Tibial nerve (tissue), 3 donors: Measurements from ENCODE around the gene ANKRD30A.

Experiments used
- CTCF ChIP-seq, 5 experiments: fragments of 200-600 bp in 3 of 5; fragments of 450-650 bp in 2 of 5; sonication (generic) in 3 of 5; IDR thresholded peaks; one replicate each; pipeline ENCODE4 v1.5.1; 2016 to 2019; ENCODE audit warnings: antibody characterized with exemption in 5 of 5, mild to moderate bottlenecking in 3 of 5, moderate library complexity in 2 of 5
- POLR2A ChIP-seq, 2 donors: fragments of 450-650 bp; IDR thresholded peaks; one replicate each; pipeline ENCODE4 v1.6.1; 2017; ENCODE audit warnings: antibody characterized with exemption in 2 of 2, mild to moderate bottlenecking in 2 of 2, moderate library complexity in 2 of 2

DNA sequence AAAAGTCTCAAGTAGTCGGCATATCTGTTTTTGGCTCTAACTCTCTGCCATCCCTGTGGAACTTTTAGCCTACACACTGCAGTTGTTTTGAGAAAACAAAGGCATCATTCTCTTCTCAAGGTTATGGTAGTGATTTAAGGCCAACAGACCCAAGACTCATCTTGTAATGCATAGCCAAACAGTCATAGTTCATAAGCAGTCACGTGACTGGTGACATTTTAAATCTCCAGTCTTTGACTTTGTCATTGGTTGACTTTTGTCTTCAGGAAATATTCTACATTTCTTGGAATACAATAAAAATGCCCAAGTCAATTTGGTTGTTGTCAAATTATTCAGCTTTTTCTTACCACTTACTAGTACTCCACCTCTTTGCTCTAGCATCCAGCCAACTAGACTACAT lies 114.8 kb downstream of the ANKRD30A start:
- TF ChIP-seq POLR2A (IDR thresholded peaks at IDR 0.05) (no peak), CTCF (IDR thresholded peaks at IDR 0.05) (no peak)
